Lower leg skin (tissue), 3 donors: Measurements from ENCODE around the gene EPHX1.

ENCODE experiments used
- POLR2A ChIP-seq, 2 donors: fragments of 450-650 bp; IDR thresholded peaks; one replicate each; pipeline ENCODE4 v1.6.1; 2016 to 2017; ENCODE audit warnings: antibody characterized with exemption in 2 of 2, mild to moderate bottlenecking in 1 of 2, moderate library complexity in 1 of 2
- TF ChIP-seq, protein P1 (sequence below), 3 donors: fragments of 450-650 bp; IDR thresholded peaks; one replicate each; pipeline ENCODE4 v1.5.1; 2016; ENCODE audit warnings: antibody characterized with exemption in 3 of 3, mild to moderate bottlenecking in 3 of 3, moderate library complexity in 2 of 3

DNA sequence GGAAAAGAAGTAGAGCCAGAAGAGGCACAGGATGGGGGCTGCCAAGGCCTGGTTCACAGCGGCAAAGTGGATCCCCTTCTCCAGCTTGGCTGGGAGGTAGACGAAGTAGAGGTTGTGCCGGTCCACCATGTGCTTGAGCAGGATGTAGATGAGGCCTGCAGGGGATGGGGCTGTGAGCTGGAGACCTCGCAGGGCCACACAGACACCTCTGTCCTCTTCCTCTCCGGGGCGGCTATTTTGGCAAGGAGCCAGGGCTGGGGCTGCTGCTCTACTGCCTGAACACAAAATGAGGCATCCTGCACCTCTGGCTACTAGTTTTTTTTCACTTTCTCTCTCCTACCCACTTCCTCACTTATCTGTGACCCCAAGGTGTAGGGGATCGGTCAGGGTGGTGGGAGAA lies 40.0 kb downstream of the EPHX1 start:
- no peak for TF ChIP-seq POLR2A (IDR thresholded peaks at IDR 0.05)
- TF ChIP-seq, protein P1, sequence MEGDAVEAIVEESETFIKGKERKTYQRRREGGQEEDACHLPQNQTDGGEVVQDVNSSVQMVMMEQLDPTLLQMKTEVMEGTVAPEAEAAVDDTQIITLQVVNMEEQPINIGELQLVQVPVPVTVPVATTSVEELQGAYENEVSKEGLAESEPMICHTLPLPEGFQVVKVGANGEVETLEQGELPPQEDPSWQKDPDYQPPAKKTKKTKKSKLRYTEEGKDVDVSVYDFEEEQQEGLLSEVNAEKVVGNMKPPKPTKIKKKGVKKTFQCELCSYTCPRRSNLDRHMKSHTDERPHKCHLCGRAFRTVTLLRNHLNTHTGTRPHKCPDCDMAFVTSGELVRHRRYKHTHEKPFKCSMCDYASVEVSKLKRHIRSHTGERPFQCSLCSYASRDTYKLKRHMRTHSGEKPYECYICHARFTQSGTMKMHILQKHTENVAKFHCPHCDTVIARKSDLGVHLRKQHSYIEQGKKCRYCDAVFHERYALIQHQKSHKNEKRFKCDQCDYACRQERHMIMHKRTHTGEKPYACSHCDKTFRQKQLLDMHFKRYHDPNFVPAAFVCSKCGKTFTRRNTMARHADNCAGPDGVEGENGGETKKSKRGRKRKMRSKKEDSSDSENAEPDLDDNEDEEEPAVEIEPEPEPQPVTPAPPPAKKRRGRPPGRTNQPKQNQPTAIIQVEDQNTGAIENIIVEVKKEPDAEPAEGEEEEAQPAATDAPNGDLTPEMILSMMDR (IDR thresholded peaks at IDR 0.05), result no peak
